ENCODE results near the gene VAT1L. TPM values are rescaled to one million over a fixed set of nuclear protein-coding genes. Genes with fewer than 3 reads are reported as not detected.

Gene VAT1L
- polyA plus RNA-seq, 1 of the 3 experiments (the other 2 are of a cell fraction) = 52.5 TPM

- Histone ChIP-seq H3K27ac (ENCODE audit: low read depth in 2 of 2, low read length in 1 of 2) (no peak overlapping the region), H3K4me3 (ENCODE audit: low read depth in 2 of 2, low read length in 1 of 2) (no peak overlapping the region), H3K9ac (no peak overlapping the region), H2AFZ (ENCODE audit: low read depth) (no peak overlapping the region), H3K36me3 (replicated peaks in 1 of 2; ENCODE audit: control insufficient read depth in 1 of 2, insufficient read depth in 2 of 2, low read length in 1 of 2) (no peaks in the 10 kb centered on the region), H3F3A (replicated peaks; ENCODE audit: insufficient read depth) (no peaks in the 10 kb centered on the region), H3K9me3 (no peaks in the 10 kb centered on the region), H3K9me2 (no peaks in the 10 kb centered on the region), H4K20me1 (ENCODE audit: insufficient read depth) (no peaks in the 10 kb centered on the region), H3K79me2 (ENCODE audit: insufficient read depth) (no peaks in the 10 kb centered on the region), H3K4me1 (ENCODE audit: control insufficient read depth in 1 of 2, insufficient read depth in 2 of 2, low read depth in 1 of 2, low read length in 1 of 2) (peaks cover 0 to 5% of the 10 kb centered on the region in 2 experiments; a peak in 2 of 4 replicates), H3K4me2 (no peak overlapping the region), H3K27me3 (ENCODE audit: insufficient read depth) (no peaks in the 10 kb centered on the region)
- WGBS (ENCODE audit: low lambda C conversion rate) = no CpG with 5 or more reads among the region's 3 CpGs
- CTCF ChIA-PET = interaction anchor here (0.7 to 1.0 kb wide), 2 partner anchors 15 to 290 kb away, joined by 3 read pairs; no protein-coding TSS in a partner anchor
- 0 out of 2 replicates have a peak, but pooled peaks have one; percentile 7 for TF ChIP-seq PBX3 (IDR thresholded peaks at IDR 0.05)
- no peak for TF ChIP-seq EZH2phosphoT487 (IDR thresholded peaks at IDR 0.05; ENCODE audit: borderline replicate concordance, low read depth)
- no peak for TF ChIP-seq RCOR1 (IDR thresholded peaks at IDR 0.05; ENCODE audit: low read length)
- no peak for TF ChIP-seq FOXJ3 (CRISPR knock-in tag; IDR thresholded peaks at IDR 0.05)
- TF ChIP-seq FOSL2 (IDR thresholded peaks at IDR 0.05; ENCODE audit: borderline replicate concordance, low read depth) = no peak
- TF ChIP-seq USF2 (IDR thresholded peaks at IDR 0.05; ENCODE audit: borderline replicate concordance, low read depth, low read length) = no peak
- no peak for TF ChIP-seq SMC3 (IDR thresholded peaks at IDR 0.05; ENCODE audit: low read depth, low read length)
- no peak for TF ChIP-seq JUND (IDR thresholded peaks at IDR 0.05)
- no peak for TF ChIP-seq RFX5 (IDR thresholded peaks at IDR 0.05; ENCODE audit: low read length)
- TF ChIP-seq EP300 (IDR thresholded peaks at IDR 0.05; ENCODE audit: borderline replicate concordance in 1 of 2, low read depth in 1 of 2, low read length in 1 of 2) = no peak
- 0 out of 2 replicates have a peak, but pooled peaks have one; percentile 14 for TF ChIP-seq TCF12 (IDR thresholded peaks at IDR 0.05)
- no peak for TF ChIP-seq ZBTB33 (IDR thresholded peaks at IDR 0.05; ENCODE audit: borderline replicate concordance, low read depth)
- no peak for TF ChIP-seq ELF1 (IDR thresholded peaks at IDR 0.05)
- TF ChIP-seq USF1 (IDR thresholded peaks at IDR 0.05; ENCODE audit: borderline replicate concordance, low read depth) = no peak
- POLR2A ChIA-PET = interaction anchor here (0.7 kb wide), 1 partner anchor 62 kb away, joined by 3 read pairs; no protein-coding TSS in a partner anchor
- no peak for DNase-seq
These were observed 177.0 kb downstream of the VAT1L start for GRCh38 chr16:77965346-77965745.
